Loucy (cell line): ENCODE data around the gene PIK3C2A.

Experiments used
- H2AFZ ChIP-seq: fragments of 200-600 bp; sonication (generic); 2 replicates; pipeline ENCODE4 v1.6.0; 2016; ENCODE audit warnings: antibody characterized with exemption, mild to moderate bottlenecking, low read length, moderate library complexity
- H3F3A ChIP-seq: fragments of 200-600 bp; 2 replicates; pipeline ENCODE4 v1.6.0; 2016; ENCODE audit warnings: antibody characterized with exemption, low read depth, mild to moderate bottlenecking
- H3K27me3 ChIP-seq: fragments of 200-600 bp; sonication (generic); 2 replicates; pipeline ENCODE4 v1.6.1; 2014; ENCODE audit warnings: low read length, mild to moderate bottlenecking; ENCODE audit not compliant: insufficient read depth, poor library complexity, severe bottlenecking
- H3K36me3 ChIP-seq: fragments of 200-600 bp; sonication (generic); 2 replicates; pipeline ENCODE4 v1.6.1; 2016; ENCODE audit warnings: low read length; ENCODE audit not compliant: insufficient read depth
- H3K4me1 ChIP-seq: fragments of 200-600 bp; sonication (generic); 2 replicates; pipeline ENCODE4 v1.5.1; 2014; ENCODE audit warnings: low read length, mild to moderate bottlenecking; ENCODE audit not compliant: insufficient read depth, poor library complexity, severe bottlenecking
- H3K4me2 ChIP-seq: fragments of 200-600 bp; sonication (generic); 2 replicates; pipeline ENCODE4 v1.6.0; 2014; ENCODE audit warnings: antibody characterized with exemption, low read length, low read depth, mild to moderate bottlenecking; ENCODE audit not compliant: poor library complexity, severe bottlenecking
- H3K4me3 ChIP-seq: fragments of 200-600 bp; sonication (generic); 2 replicates; pipeline ENCODE4 v1.5.1; 2014; ENCODE audit warnings: low read length, mild to moderate bottlenecking, mixed read lengths; ENCODE audit not compliant: poor library complexity, severe bottlenecking
- H3K79me2 ChIP-seq: fragments of 200-600 bp; sonication (generic); 2 replicates; pipeline ENCODE4 v1.6.1; 2014; ENCODE audit warnings: low read length; ENCODE audit not compliant: insufficient read depth
- H3K9ac ChIP-seq: fragments of 200-600 bp; sonication (generic); 2 replicates; pipeline ENCODE4 v1.6.0; 2014; ENCODE audit warnings: mild to moderate bottlenecking, low read depth, low read length, moderate library complexity; ENCODE audit not compliant: poor library complexity, severe bottlenecking
- H3K9me2 ChIP-seq: fragments of 200-600 bp; sonication (generic); replicated peaks from 2 replicates; pipeline ENCODE4 v1.6.1; 2016; ENCODE audit warnings: low read depth, low read length, mixed read lengths
- H3K9me3 ChIP-seq: fragments of 200-600 bp; sonication (generic); 2 replicates; pipeline ENCODE4 v1.6.1; 2014; ENCODE audit warnings: mild to moderate bottlenecking, antibody characterized with exemption, low read length, low read depth; ENCODE audit not compliant: insufficient read depth
- H4K20me1 ChIP-seq: fragments of 200-600 bp; sonication (generic); 2 replicates; pipeline ENCODE4 v1.6.0; 2014; ENCODE audit warnings: antibody characterized with exemption, low read length, mild to moderate bottlenecking; ENCODE audit not compliant: insufficient read depth, poor library complexity, severe bottlenecking
- EZH2phosphoT487 ChIP-seq: fragments of 200-600 bp; IDR thresholded peaks from 2 replicates; pipeline ENCODE4 v1.6.1; 2018; ENCODE audit warnings: antibody characterized with exemption, mild to moderate bottlenecking, moderate library complexity, borderline replicate concordance
- TF ChIP-seq, protein P1 (sequence below): fragments of 200-600 bp; sonication (generic); conservative IDR thresholded peaks from 2 replicates; pipeline ENCODE4 v1.5.1; 2014; ENCODE audit warnings: mild to moderate bottlenecking, antibody characterized with exemption, low read length

The PIK3C2A gene

DNA sequence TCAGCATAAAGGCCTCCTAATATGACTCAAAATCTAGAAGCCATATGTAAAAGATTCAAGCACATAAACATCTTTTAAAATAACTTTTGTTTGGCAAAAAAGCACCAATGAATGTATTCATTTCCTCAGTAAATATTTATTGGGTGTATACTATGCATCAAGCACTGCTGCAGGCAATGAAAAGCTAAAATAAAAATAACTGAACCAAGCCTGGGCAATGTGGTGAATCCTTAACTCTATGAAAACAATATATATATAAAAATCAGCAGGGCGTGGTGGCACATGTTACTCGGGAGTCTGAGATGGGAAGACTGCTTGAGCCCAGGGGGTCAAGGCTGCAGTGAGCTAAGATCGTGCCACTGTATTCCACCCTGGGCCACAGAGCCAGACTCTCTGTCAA is 27.8 kb downstream of the PIK3C2A start:
- Histone ChIP-seq H3K36me3 (peaks cover 5% of the 10 kb centered on the region; the same call in 1 of the 2 replicates), H2AFZ (no peak overlapping the region), H3K9ac (no peak overlapping the region), H3F3A (no peaks in the 10 kb centered on the region), H3K9me2 (no peaks in the 10 kb centered on the region), H3K4me1 (no peaks in the 10 kb centered on the region), H4K20me1 (peaks cover 4% of the 10 kb centered on the region), H3K4me3 (no peak overlapping the region), H3K79me2 (peaks cover 34% of the 10 kb centered on the region), H3K4me2 (no peak overlapping the region), H3K9me3 (no peaks in the 10 kb centered on the region), H3K27me3 (no peaks in the 10 kb centered on the region)
- TF ChIP-seq EZH2phosphoT487, result no peak
- TF ChIP-seq, protein P1, sequence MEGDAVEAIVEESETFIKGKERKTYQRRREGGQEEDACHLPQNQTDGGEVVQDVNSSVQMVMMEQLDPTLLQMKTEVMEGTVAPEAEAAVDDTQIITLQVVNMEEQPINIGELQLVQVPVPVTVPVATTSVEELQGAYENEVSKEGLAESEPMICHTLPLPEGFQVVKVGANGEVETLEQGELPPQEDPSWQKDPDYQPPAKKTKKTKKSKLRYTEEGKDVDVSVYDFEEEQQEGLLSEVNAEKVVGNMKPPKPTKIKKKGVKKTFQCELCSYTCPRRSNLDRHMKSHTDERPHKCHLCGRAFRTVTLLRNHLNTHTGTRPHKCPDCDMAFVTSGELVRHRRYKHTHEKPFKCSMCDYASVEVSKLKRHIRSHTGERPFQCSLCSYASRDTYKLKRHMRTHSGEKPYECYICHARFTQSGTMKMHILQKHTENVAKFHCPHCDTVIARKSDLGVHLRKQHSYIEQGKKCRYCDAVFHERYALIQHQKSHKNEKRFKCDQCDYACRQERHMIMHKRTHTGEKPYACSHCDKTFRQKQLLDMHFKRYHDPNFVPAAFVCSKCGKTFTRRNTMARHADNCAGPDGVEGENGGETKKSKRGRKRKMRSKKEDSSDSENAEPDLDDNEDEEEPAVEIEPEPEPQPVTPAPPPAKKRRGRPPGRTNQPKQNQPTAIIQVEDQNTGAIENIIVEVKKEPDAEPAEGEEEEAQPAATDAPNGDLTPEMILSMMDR, result no peak

DNA sequence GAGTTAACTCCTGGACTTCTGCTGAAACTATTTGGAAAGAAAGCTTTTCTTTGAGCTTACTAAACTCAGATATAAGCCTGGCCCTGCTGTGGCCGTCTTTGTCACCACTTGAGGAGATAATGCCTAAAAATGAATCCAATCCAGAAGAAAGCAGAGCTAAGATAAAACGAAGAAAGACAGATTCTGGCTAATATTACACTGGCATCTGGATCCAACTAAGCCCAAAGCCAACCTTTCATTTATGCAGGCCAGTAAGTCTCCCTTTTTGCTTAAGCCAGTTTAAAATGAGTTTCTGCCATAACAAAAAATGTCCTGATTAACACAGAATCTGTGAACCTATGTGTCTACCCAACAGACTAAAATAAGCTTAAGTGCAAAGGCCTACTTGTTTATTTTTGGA is 34.5 kb downstream of the PIK3C2A start:
- Histone ChIP-seq H3K4me2 (no peak overlapping the region), H3K27me3 (no peaks in the 10 kb centered on the region), H2AFZ (no peak overlapping the region), H3K9me3 (no peaks in the 10 kb centered on the region), H3K4me3 (no peak overlapping the region), H3F3A (no peaks in the 10 kb centered on the region), H3K36me3 (peaks cover 12% of the 10 kb centered on the region; the same call in 1 of the 2 replicates), H3K9ac (no peak overlapping the region), H3K79me2 (peaks cover 17% of the 10 kb centered on the region), H3K9me2 (no peaks in the 10 kb centered on the region), H4K20me1 (no peaks in the 10 kb centered on the region), H3K4me1 (peaks cover 4% of the 10 kb centered on the region)
- no peak for TF ChIP-seq EZH2phosphoT487
- TF ChIP-seq, protein P1, result no peak

DNA sequence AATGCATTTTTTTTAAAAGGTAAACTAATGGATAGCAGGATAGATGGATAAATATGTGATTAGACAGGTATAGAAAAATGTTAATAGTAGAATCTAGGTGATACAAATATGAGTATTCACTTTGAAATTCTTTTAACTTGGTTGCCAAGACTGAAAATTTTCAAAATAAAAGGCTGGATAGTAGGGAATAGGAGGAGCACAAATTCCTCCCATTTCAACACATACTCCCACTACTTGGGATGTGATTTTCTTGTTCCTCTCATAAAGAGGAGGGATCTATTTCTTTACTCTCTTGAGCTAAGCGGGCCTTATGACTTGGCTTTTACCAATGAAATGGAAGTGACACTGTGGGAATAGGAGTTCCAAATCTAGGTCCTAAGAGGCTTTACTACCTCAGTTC is 35.9 kb downstream of the PIK3C2A start:
- Histone ChIP-seq H3K9ac (no peak overlapping the region), H3F3A (no peaks in the 10 kb centered on the region), H3K9me3 (no peaks in the 10 kb centered on the region), H2AFZ (no peak overlapping the region), H4K20me1 (no peaks in the 10 kb centered on the region), H3K36me3 (peaks cover 21% of the 10 kb centered on the region; the same call in 1 of the 2 replicates), H3K4me2 (no peak overlapping the region), H3K4me1 (peaks cover 4% of the 10 kb centered on the region), H3K9me2 (no peaks in the 10 kb centered on the region), H3K4me3 (no peak overlapping the region), H3K27me3 (no peaks in the 10 kb centered on the region), H3K79me2 (peaks cover 14% of the 10 kb centered on the region)
- TF ChIP-seq, protein P1, result no peak
- TF ChIP-seq EZH2phosphoT487, result no peak
